Activated CD4-positive, alpha-beta T cell treated with anti-CD3 and anti-CD28 coated beads, Interleukin-2, Interleukin-4, amounts not matched to agents 100 ng/mL and 50 ng/mL, durations not matched to agents 16 hours and 8 hours (primary cell): ENCODE measurements around the gene LPAR4.
"Not testable (repeated sequence)": the region's sequence is repeated elsewhere in the genome, so short reads cannot be mapped to it uniquely, and the experiment has no call there.

Source experiments
- DNase-seq: peaks from one replicate; pipeline ENCODE4 v3.0.0-alpha.2; 2020; ENCODE audit warnings: low spot score

The LPAR4 gene, protein sequence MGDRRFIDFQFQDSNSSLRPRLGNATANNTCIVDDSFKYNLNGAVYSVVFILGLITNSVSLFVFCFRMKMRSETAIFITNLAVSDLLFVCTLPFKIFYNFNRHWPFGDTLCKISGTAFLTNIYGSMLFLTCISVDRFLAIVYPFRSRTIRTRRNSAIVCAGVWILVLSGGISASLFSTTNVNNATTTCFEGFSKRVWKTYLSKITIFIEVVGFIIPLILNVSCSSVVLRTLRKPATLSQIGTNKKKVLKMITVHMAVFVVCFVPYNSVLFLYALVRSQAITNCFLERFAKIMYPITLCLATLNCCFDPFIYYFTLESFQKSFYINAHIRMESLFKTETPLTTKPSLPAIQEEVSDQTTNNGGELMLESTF

DNA sequence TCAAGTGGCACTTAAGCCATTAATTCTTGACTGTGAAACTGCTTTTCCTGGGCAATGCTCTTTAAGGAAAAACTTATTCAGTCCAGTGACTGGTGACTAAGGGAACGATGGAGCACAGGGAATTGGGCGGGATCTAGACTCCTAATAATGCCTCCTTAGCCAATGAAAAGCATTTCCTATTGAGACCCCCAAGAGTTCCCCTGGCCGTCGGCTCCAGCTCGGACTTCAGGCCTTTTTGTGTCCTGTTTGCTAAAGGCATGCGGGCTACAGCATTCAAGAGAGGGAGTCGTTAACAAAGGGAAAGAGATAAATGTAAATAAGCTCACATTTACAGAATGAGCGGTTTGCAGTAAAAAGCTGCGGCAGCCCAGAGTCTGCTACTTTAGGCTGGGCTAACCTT, at the start of gene LPAR4:
LPAR4 (plus strand) TSS at position 232 of the 400 bp plus-strand sequence. CDS start 7,150 bp downstream, outside the sequence.
- DNase-seq: no peak

DNA sequence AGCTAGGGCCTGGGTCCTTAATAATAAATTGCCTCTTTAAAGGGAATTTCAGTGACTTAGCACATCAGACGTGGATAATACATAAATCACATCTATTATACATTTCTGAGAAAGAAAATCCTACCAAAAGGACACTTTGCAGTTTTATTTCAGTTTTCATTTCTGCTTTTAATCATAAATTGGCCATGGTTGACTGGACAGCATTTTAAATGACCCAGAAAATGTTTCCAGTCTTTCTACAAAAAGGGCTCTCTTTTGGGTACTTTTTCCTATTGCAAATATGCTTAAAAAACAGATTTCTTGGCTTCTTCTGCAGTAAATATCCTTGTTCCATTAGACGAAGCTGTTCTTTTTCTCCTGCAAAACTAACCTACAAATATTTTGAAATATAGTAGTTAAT, 41.4 kb upstream of the LPAR4 start:
- DNase-seq: no peak

GRCh38 chrX:78708262-78708661, 39.3 kb upstream of the LPAR4 start:
- peak; percentile 7 for DNase-seq

- DNase-seq: no peak
These were observed 38.7 kb upstream of the LPAR4 start for GRCh38 chrX:78708816-78709215.

DNA sequence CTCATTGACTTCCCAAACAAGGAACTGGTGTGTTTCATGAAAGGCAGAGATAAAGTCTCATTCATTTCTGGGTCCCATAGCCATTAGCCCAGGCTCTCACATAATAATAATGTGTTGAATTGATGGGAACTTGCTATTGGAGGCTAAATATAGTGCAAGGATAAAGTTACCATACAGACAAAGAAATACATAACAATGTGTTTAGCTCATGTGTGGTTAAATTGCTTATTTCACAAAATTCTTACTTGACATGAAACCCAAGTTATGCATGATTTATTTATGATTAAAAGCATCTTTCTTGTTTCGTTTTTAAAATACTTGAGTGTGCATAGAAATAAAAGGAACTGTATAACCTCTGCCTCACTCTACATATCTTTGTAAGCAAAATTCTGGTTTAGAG, 37.3 kb upstream of the LPAR4 start:
- no peak for DNase-seq

- DNase-seq: no peak
These were observed 35.2 kb upstream of the LPAR4 start for GRCh38 chrX:78712336-78712735.

DNA sequence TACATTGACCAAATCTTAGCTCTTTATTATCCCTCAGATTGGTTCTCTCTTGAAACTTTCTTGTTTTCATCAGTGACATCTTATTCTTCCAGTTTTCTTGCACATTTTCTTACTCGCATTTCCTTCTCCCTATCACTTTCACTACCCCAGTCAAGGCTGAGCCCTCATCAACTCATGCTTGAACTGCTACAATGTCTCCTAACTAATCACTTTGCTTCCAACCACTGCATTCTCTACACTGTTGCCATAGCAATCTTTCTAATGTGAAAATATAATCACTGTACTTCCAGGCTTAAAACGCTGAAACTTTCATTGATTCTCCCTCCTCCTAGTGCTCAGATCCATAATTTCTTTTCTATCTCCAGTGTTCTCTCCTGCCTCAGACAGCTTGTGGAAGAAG, 22.2 kb upstream of the LPAR4 start:
- DNase-seq: no peak

- no peak for DNase-seq
These were observed 1.0 kb upstream of the LPAR4 start for GRCh38 chrX:78746496-78746895.

DNA sequence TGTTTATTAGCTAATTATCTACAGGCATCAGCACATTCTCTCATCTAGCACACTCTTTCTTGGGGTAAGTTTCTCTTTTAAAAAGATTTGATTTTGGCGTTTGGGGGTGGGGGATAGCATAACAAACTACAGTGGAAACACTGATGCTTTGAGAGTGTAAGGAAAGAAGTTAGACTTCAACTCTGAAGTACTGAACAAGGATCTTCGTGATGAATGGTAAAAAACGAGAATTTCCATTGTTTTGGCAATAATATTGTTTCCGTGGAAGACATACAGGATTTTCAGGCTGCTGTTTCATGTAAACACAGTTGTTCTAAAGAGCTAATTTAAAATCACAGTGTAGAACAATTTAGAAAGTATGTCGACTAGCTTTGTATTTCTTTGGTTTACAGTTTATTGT, 451 bp downstream of the LPAR4 start:
- no peak for DNase-seq

DNA sequence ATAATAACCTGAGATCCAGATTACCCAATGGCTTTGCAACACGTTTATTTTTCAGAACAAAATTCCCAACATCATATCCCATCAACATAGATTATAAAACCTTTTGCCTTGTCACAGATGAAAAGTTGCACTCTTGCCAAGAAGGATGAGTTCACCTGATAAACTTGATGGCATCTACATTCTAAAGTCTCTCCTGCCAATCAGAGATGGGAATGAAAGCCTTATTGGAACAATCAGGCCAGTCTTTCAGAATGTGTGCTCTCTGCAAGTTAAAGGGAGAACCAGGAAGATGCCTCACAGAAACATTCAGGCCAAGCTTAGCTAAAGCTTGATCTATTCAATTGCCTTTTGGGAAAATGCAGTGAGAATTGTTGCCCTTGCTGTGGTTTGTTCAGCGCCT, 1.3 kb downstream of the LPAR4 start:
- no peak for DNase-seq

GRCh38 chrX:78753571-78753970, 6.1 kb downstream of the LPAR4 start:
- DNase-seq: no peak

DNA sequence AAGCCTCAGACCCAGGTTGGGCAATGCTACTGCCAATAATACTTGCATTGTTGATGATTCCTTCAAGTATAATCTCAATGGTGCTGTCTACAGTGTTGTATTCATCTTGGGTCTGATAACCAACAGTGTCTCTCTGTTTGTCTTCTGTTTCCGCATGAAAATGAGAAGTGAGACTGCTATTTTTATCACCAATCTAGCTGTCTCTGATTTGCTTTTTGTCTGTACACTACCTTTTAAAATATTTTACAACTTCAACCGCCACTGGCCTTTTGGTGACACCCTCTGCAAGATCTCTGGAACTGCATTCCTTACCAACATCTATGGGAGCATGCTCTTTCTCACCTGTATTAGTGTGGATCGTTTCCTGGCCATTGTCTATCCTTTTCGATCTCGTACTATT, 7.4 kb downstream of the LPAR4 start:
- no peak for DNase-seq

- no peak for DNase-seq
These were observed 11.6 kb downstream of the LPAR4 start for GRCh38 chrX:78759081-78759480.

DNA sequence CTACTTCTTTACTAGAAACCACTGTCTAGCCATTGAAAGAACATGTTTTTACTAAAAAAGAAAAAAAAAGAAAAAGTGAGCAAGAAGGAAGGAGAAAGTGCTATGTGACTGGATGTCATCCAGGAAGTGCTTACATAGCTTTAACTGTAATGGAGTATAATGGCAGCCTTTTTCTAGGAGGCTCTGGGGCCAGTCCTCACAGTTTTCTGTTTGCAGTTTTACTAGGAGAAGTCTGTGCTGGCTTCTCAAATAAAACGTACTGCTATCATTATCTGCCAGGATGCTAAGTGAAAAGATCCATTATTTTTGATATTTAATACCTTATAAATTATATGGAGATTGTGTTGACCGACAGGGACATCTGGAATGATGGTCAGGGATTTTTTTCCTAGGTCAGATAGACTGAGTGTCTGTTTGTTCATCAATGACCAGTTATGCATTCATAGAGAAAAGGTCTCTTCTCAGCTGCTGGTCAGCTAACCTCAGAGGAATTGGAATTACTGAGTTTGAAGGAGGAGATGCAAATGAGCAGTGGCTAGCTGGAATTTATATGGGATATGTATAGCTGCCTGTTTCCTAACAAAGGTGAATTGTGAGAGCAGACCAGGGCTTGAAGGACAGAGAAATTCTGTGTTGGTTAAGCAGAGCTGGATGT, 21.7 kb downstream of the LPAR4 start:
- DNase-seq: no peak

GRCh38 chrX:78769946-78770345, 22.4 kb downstream of the LPAR4 start:
- no peak for DNase-seq

DNA sequence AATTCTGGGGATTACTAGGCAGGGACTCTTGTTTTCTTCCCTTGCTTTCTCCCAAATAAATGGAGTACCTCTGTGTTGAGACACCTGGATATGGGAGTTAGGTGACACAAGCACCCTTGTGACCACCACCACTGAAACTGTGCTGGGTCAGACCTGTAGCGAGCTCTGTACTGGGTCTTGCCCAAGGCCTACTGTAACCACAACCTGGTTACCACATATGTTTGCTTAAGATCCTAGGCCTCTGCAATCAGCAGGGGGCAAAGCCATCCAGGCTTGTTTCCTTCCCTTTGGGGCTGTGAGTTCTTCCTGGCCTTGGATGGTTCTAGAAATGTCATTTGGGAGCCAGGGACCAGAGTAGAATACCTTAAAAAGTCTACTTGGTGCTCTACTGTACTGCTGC, 49.4 kb downstream of the LPAR4 start:
- DNase-seq: no peak

DNA sequence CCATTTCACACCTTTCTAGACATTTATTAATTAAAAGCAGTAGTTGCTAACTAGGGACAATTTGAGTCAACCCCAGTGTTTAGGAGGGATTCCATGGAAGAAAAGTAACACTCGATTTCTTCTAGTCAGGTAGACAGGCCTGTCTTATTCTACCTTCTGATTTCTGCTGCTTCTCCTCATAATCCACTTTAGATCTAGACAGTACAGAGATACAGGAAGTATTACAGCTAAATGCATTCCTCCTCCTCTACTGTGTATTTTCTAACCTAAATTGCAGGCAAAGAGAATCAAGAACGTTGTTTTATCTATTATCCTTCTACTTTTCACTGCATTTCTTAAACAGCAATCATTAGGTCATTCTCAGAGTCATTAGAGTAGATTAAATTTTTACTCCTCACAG, 52.6 kb downstream of the LPAR4 start:
- no peak for DNase-seq

- no peak for DNase-seq
These were observed 53.2 kb downstream of the LPAR4 start for GRCh38 chrX:78800694-78801093.

DNA sequence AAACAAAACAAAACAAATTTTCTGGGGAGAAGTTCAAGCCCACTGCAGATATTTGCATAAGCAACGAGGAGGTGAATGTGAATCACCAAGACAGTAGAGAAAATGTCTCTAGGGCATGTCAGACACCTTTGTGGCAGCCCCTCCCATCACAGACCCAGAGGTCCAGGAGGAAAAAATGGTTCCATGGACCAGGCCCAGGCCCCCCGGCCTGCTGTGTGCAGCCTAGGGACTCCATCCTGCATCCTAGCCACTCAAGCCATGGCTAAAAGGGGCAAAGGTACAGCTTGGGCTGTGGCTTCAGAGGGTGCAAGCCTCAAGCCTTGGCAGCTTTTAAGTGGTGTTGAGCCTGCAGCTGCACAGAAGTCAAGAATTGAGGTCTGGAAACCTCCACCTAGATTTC, 54.0 kb downstream of the LPAR4 start:
- no peak for DNase-seq

- not testable (repeated sequence) for DNase-seq
These were observed 55.0 kb downstream of the LPAR4 start for GRCh38 chrX:78802526-78802925.
